Osteocyte (in vitro differentiated cells): Measurements from ENCODE around the gene SCGB1C2. TPM values are rescaled to one million over a fixed set of nuclear protein-coding genes. Genes with fewer than 3 reads are reported as not detected.

ENCODE experiments used
- DNase-seq: peaks from one replicate; pipeline ENCODE4 v3.0.0; 2021; ENCODE audit warnings: mixed read lengths; ENCODE audit not compliant: unreplicated experiment; ENCODE audit errors: extremely low spot score
- H3K27ac Mint-ChIP-seq: one replicate; pipeline ENCODE4 v1.8.0; 2021; ENCODE audit warnings: mild to moderate bottlenecking, mixed read lengths; ENCODE audit not compliant: unreplicated experiment
- H3K27me3 Mint-ChIP-seq: one replicate; pipeline ENCODE4 v1.8.0; 2021; ENCODE audit warnings: mixed read lengths; ENCODE audit not compliant: unreplicated experiment
- H3K36me3 Mint-ChIP-seq: one replicate; pipeline ENCODE4 v1.8.0; 2021; ENCODE audit warnings: mixed read lengths; ENCODE audit not compliant: unreplicated experiment
- H3K4me1 Mint-ChIP-seq: one replicate; pipeline ENCODE4 v1.8.0; 2021; ENCODE audit warnings: mixed read lengths; ENCODE audit not compliant: unreplicated experiment
- H3K4me3 Mint-ChIP-seq: one replicate; pipeline ENCODE4 v1.8.0; 2021; ENCODE audit warnings: mild to moderate bottlenecking, moderate library complexity, mixed read lengths; ENCODE audit not compliant: unreplicated experiment
- H3K9me3 Mint-ChIP-seq: one replicate; pipeline ENCODE4 v1.8.0; 2021; ENCODE audit warnings: mixed read lengths; ENCODE audit not compliant: unreplicated experiment
- total RNA-seq: library from RNA; stranded (reverse); gene quantifications from 2 replicates; pipeline ENCODE4 v1.2.1, GENCODE V29; 2021
- TF ChIP-seq, protein P1 (sequence below): fragments of 200-600 bp; sonication (generic); IDR thresholded peaks from 2 replicates; pipeline ENCODE4 v1.5.0; 2021; ENCODE audit warnings: antibody characterized with exemption, mild to moderate bottlenecking, moderate library complexity

The SCGB1C2 gene
- total RNA-seq, 1 donor from 2014 or later: not detected

DNA sequence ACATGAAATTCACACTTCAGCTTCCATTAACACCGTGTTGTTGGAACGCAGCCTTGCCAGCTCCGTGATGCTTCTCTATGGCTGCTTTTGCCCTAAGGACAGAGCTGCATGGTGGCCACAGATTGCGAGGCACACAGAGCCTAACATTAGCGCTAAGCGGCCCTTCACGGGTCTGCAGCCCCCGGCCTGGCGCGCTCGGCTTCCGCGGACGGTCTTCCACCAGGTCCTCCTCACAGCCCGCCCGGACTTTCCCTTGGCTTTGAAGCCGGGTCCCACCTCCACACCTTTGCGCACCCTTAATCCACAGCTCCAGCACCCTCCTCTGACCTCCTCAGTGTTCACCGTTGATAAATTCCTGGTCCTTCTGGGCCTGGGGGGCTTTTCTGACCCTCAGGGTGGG lies 19.6 kb downstream of the SCGB1C2 start:
- no peak overlapping the region for H3K4me3 Mint-ChIP-seq
- no peak for DNase-seq
- H3K27ac Mint-ChIP-seq: no peak overlapping the region
- no peaks in the 10 kb centered on the region for H3K9me3 Mint-ChIP-seq
- H3K36me3 Mint-ChIP-seq: no peaks in the 10 kb centered on the region
- no peaks in the 10 kb centered on the region for H3K4me1 Mint-ChIP-seq
- TF ChIP-seq, protein P1, sequence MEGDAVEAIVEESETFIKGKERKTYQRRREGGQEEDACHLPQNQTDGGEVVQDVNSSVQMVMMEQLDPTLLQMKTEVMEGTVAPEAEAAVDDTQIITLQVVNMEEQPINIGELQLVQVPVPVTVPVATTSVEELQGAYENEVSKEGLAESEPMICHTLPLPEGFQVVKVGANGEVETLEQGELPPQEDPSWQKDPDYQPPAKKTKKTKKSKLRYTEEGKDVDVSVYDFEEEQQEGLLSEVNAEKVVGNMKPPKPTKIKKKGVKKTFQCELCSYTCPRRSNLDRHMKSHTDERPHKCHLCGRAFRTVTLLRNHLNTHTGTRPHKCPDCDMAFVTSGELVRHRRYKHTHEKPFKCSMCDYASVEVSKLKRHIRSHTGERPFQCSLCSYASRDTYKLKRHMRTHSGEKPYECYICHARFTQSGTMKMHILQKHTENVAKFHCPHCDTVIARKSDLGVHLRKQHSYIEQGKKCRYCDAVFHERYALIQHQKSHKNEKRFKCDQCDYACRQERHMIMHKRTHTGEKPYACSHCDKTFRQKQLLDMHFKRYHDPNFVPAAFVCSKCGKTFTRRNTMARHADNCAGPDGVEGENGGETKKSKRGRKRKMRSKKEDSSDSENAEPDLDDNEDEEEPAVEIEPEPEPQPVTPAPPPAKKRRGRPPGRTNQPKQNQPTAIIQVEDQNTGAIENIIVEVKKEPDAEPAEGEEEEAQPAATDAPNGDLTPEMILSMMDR: no peak
- H3K27me3 Mint-ChIP-seq: peaks cover 12% of the 10 kb centered on the region

DNA sequence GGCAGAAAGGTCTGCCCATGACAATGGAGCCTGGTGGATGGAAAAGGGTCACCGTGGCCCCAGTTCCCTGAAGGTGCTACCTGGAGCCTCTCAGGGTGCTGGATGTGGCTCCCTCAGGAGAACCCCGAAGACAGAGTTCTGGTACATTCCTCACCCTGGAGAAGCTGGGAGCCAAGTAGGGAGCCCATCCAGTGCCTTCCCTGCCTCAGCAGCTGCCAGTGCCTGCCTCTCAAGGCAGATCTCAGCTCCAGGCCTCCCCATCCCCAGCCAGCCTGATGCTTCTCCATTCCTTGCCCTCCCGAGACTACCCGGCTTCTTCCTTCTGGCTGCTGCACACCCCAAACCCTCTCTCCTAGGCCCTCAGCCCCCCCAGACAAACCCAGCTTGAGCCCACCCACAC lies 20.5 kb downstream of the SCGB1C2 start:
- no peaks in the 10 kb centered on the region for H3K4me1 Mint-ChIP-seq
- DNase-seq: no peak
- H3K9me3 Mint-ChIP-seq: no peaks in the 10 kb centered on the region
- H3K27me3 Mint-ChIP-seq: peaks cover 12% of the 10 kb centered on the region
- TF ChIP-seq, protein P1: no peak
- no peak overlapping the region for H3K4me3 Mint-ChIP-seq
- H3K36me3 Mint-ChIP-seq: no peaks in the 10 kb centered on the region
- H3K27ac Mint-ChIP-seq: no peak overlapping the region

DNA sequence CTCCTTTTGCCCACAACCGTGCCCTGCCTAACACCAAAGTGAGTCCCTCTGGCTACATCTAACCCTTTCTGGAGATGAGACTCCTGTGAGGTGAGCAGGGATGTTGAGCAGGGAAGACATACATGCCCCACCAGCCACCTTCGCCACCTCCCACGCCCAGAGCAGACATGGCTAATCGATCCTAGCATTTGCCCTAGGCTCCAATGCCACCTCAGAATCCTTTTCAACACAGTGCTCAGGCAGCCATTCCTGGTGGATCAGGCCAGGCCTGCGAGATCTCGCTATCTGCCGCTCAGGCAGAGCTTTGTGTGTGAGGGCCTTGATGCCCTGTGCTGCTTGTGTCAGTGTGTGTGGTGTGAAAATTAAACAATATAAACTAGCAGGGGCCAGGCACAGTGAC lies 21.0 kb downstream of the SCGB1C2 start:
- no peaks in the 10 kb centered on the region for H3K9me3 Mint-ChIP-seq
- H3K27ac Mint-ChIP-seq: no peak overlapping the region
- TF ChIP-seq, protein P1: no peak
- no peak overlapping the region for H3K4me3 Mint-ChIP-seq
- peaks cover 12% of the 10 kb centered on the region for H3K27me3 Mint-ChIP-seq
- no peaks in the 10 kb centered on the region for H3K4me1 Mint-ChIP-seq
- H3K36me3 Mint-ChIP-seq: no peaks in the 10 kb centered on the region
- DNase-seq: no peak

DNA sequence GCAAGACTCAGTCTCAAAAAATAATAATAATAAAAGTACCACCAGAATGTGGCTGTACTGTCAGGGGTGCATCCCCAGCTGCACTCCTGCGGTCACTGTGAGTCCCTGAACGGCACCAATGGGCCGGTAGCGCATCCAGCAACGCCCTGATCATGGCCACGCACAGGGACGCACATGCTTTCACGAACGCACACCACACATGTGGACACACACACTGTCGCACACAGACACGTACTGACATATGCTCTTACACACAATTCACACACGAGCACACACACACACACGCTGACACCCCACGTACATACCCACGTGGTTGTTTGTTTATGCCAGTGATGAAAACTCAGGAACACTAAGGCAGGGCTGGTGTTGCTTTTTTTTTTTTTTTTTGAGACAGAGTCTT lies 22.2 kb downstream of the SCGB1C2 start:
- Mint-ChIP-seq H3K4me3 (no peak overlapping the region), H3K27me3 (peaks cover 10% of the 10 kb centered on the region), H3K4me1 (no peaks in the 10 kb centered on the region), H3K9me3 (no peaks in the 10 kb centered on the region), H3K36me3 (no peaks in the 10 kb centered on the region), H3K27ac (no peak overlapping the region)
- no peak for DNase-seq
- TF ChIP-seq, protein P1: no peak

DNA sequence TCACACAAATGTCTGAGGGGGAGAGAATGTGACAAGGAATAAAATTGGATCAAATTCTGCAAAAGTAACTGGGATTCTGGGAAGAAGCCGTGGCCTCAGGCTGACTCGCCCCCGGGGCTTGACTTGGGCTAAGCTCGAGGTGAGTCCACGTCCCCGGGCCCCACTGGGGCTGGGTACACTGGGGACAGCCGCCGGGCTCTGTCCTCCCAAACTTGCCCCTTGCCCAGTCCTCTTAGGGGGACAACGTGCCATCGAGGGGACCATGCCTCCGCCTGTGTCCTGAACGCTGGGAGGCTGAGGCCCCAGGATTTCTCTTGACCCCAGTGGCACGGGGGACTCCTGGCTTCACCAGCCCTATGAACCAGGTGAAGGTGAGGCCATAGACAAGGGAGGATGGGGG lies 23.0 kb downstream of the SCGB1C2 start:
- Mint-ChIP-seq H3K27me3 (peaks cover 10% of the 10 kb centered on the region), H3K27ac (no peak overlapping the region), H3K9me3 (no peaks in the 10 kb centered on the region), H3K4me3 (no peak overlapping the region), H3K36me3 (no peaks in the 10 kb centered on the region), H3K4me1 (no peaks in the 10 kb centered on the region)
- DNase-seq: no peak
- TF ChIP-seq, protein P1: no peak
